Left renal cortex interstitium (tissue), 4 donors: Measurements from ENCODE around the gene SPTAN1. TPM values are rescaled to one million over a fixed set of nuclear protein-coding genes. Genes with fewer than 3 reads are reported as not detected.
"Not testable (repeated sequence)": the region's sequence is repeated elsewhere in the genome, so short reads cannot be mapped to it uniquely, and the experiment has no call there.

ENCODE experiments used
- DNase-seq, 4 donors: peaks; one replicate each; pipeline ENCODE4 v3.0.0-alpha.2; 2013; ENCODE audit warnings: low read depth in 4 of 4, low spot score in 2 of 4, missing footprints in 1 of 4
- polyA plus RNA-seq, 4 donors: library from polyadenylated mRNA; unstranded; fragments of 120-200 nt; gene quantifications; one replicate each; pipeline ENCODE4 v1.2.1, GENCODE V29; 2013; ENCODE audit not compliant: insufficient read length in 4 of 4

Gene SPTAN1
- polyA plus RNA-seq, 4 donors, result 286 to 440 (median 375) TPM

- no peak for DNase-seq
These were observed 77.6 kb downstream of the SPTAN1 start for GRCh38 chr9:128629852-128630545.

- no peak for DNase-seq
These were observed 79.2 kb downstream of the SPTAN1 start for GRCh38 chr9:128631636-128632035.

GRCh38 chr9:128632066-128632465 lies 79.7 kb downstream of the SPTAN1 start:
- no peak for DNase-seq

GRCh38 chr9:128632486-128632885 lies 80.1 kb downstream of the SPTAN1 start:
- no peak for DNase-seq

GRCh38 chr9:128633057-128633456 lies 80.7 kb downstream of the SPTAN1 start:
- no peak for DNase-seq

- DNase-seq, result no peak
These were observed 81.2 kb downstream of the SPTAN1 start for GRCh38 chr9:128633601-128634000.

- DNase-seq, result no peak
These were observed 81.7 kb downstream of the SPTAN1 start for GRCh38 chr9:128634111-128634510.

- DNase-seq, result no peak
These were observed 82.4 kb downstream of the SPTAN1 start for GRCh38 chr9:128634651-128635262.

GRCh38 chr9:128635266-128636023 lies 83.1 kb downstream of the SPTAN1 start:
- peak in 2 of 4 donors; percentile 22 to 40 for DNase-seq

- DNase-seq, result no peak
These were observed 83.6 kb downstream of the SPTAN1 start for GRCh38 chr9:128636024-128636390.

GRCh38 chr9:128636556-128637530 lies 84.5 kb downstream of the SPTAN1 start:
- DNase-seq, result no peak

GRCh38 chr9:128637656-128638055 lies 85.3 kb downstream of the SPTAN1 start:
- DNase-seq, result no peak

GRCh38 chr9:128638580-128638979 lies 86.2 kb downstream of the SPTAN1 start:
- DNase-seq, result no peak

GRCh38 chr9:128640603-128641002 lies 88.2 kb downstream of the SPTAN1 start:
- DNase-seq, result no peak

- no peak for DNase-seq
These were observed 90.4 kb downstream of the SPTAN1 start for GRCh38 chr9:128642675-128643245.

- DNase-seq, result no peak
These were observed 91.3 kb downstream of the SPTAN1 start for GRCh38 chr9:128643519-128644300.

GRCh38 chr9:128648206-128648605 lies 95.8 kb downstream of the SPTAN1 start:
- DNase-seq, result not testable (repeated sequence)

- no peak for DNase-seq
These were observed 99.4 kb downstream of the SPTAN1 start for GRCh38 chr9:128651798-128652197.

- no peak for DNase-seq
These were observed 101.5 kb downstream of the SPTAN1 start for GRCh38 chr9:128653908-128654307.
